22Rv1 (cell line): ENCODE measurements around the gene XPC.
"Not testable (repeated sequence)": the region's sequence is repeated elsewhere in the genome, so short reads cannot be mapped to it uniquely, and the experiment has no call there.

Experiments used
- H3K27ac ChIP-seq: fragments of 450-650 bp; 2 replicates; pipeline ENCODE4 v1.5.1; 2017
- CTCF ChIP-seq: fragments of 450-650 bp; IDR thresholded peaks from 2 replicates; pipeline ENCODE4 v1.5.1; 2017; ENCODE audit warnings: mild to moderate bottlenecking
- ZFX ChIP-seq: fragments of 450-650 bp; IDR thresholded peaks from 2 replicates; pipeline ENCODE4 v1.6.1; 2017; ENCODE audit warnings: antibody characterized with exemption, borderline replicate concordance

XPC gene

GRCh38 chr3:14113965-14114635 lies 64.3 kb downstream of the XPC start:
- TF ChIP-seq CTCF (peak; percentile 52), ZFX (no peak)
- no peak overlapping the region for H3K27ac ChIP-seq

DNA sequence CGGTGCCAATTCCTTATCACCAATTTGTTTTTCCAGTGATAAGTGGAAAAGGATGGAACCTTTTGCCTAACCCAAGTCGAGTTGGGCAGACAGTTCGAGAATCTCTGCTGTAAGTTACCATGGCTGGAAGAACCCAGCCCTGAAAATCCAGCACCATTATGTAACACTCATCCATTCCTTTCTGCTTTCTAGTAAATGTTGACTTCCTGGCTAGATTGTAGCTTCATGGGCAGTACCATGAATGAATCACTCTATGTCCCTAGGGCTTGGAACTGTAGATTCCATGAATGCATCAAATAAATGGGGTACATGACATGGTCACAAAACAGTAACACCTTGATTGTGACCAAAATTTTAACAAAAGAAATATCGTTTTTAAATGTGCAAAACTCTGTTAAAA lies 67.7 kb downstream of the XPC start:
- H3K27ac ChIP-seq: no peak overlapping the region
- TF ChIP-seq CTCF (no peak), ZFX (no peak)

- H3K27ac ChIP-seq: not testable (repeated sequence)
Observed at GRCh38 chr3:14109821-14110220, 68.6 kb downstream of the XPC start.

DNA sequence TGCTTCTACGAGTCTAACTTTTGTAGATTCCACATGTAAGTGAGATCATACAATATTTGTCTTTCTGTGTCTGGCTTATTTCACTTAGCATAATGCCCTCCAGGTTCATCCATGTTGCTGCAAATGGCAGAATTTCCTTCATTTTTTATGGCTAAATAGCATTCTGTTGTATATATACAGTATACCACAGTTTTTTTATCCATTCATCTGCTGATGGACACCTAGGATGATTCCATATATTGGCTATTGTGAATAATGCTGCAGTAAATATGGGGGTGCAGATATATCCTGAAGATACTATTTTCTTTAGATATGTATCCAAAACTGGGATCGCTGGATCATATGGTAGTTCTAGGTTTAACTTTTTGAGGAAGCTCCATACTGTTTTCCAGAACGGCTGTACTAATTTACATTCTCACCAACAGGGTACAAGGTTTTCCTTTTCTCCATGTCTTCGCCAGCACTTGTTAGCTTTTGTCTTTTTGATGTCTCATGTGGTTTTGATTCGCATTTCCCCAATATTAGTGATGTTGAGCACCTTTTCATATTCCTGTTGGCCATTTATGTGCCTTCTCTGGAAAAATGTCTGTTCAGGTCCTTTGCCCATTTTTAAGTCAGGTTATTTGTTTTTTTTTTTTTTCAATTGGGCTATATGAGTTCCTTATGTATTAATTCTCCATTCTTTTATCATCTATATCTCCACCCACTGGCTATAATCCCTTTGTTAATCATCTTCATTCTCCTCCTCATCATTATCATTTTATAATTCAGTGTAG lies 80.6 kb downstream of the XPC start:
- TF ChIP-seq CTCF (no peak), ZFX (no peak)
- no peak overlapping the region for H3K27ac ChIP-seq

- no peak overlapping the region for H3K27ac ChIP-seq
Observed at GRCh38 chr3:14096742-14097141, 81.7 kb downstream of the XPC start.

More at GRCh38 chr3:14096742-14097141, 81.7 kb downstream of the XPC start:
- TF ChIP-seq CTCF: peak; percentile 8; the same call in 1 of the 2 replicates
- TF ChIP-seq ZFX: no peak
